ENCODE results near the gene TRPC4.

- TF ChIP-seq, protein P1, sequence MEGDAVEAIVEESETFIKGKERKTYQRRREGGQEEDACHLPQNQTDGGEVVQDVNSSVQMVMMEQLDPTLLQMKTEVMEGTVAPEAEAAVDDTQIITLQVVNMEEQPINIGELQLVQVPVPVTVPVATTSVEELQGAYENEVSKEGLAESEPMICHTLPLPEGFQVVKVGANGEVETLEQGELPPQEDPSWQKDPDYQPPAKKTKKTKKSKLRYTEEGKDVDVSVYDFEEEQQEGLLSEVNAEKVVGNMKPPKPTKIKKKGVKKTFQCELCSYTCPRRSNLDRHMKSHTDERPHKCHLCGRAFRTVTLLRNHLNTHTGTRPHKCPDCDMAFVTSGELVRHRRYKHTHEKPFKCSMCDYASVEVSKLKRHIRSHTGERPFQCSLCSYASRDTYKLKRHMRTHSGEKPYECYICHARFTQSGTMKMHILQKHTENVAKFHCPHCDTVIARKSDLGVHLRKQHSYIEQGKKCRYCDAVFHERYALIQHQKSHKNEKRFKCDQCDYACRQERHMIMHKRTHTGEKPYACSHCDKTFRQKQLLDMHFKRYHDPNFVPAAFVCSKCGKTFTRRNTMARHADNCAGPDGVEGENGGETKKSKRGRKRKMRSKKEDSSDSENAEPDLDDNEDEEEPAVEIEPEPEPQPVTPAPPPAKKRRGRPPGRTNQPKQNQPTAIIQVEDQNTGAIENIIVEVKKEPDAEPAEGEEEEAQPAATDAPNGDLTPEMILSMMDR (IDR thresholded peaks at IDR 0.05), result no peak
- TF ChIP-seq EZH2 (IDR thresholded peaks at IDR 0.05; ENCODE audit: borderline replicate concordance, insufficient read depth, low read depth, low read length, poor library complexity, severe bottlenecking), result no peak
Observed at GRCh38 chr13:37646531-37646930, 223.0 kb downstream of the TRPC4 start.
